GM12864 (cell line): ENCODE data around the gene MATK.

Experiments used
- DNase-seq: peaks from one replicate; pipeline ENCODE4 v3.0.0-alpha.2; 2011; ENCODE audit warnings: low read depth
- H3K4me3 ChIP-seq: 2 replicates; pipeline ENCODE4 v1.5.1; 2011; ENCODE audit warnings: mild to moderate bottlenecking, low read depth, low read length, control low read depth
- CTCF ChIP-seq: IDR thresholded peaks from 2 replicates; pipeline ENCODE4 v1.5.1; 2011; ENCODE audit warnings: low read depth, mild to moderate bottlenecking, moderate library complexity, low read length, control low read depth, inconsistent platforms; ENCODE audit errors: missing control alignments

The MATK gene

GRCh38 chr19:3783660-3784584 is 2.3 kb downstream of the MATK start:
- peak; percentile 52 for TF ChIP-seq CTCF
- no peak overlapping the region for H3K4me3 ChIP-seq
- no peak for DNase-seq

DNA sequence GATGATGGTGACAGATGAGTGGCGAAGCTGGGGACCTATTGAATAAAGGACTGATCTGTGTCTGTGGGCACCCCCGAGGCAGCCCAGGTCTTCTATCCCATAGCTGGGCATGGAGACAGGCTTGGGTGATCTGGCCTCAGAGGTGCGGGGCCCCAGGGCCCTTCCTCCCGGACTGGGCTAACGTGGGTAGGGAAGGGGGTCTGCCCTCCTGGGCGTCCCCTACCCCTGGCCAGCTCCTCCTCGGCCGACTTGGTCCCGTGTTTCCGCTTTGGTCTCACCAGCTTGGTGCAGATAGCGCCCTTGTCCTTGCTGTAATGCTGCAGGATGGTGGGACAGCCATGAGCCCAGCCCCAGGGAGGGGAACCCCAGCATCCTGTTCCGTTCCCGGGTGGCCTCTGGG is 3.3 kb downstream of the MATK start:
- TF ChIP-seq CTCF, result no peak

DNA sequence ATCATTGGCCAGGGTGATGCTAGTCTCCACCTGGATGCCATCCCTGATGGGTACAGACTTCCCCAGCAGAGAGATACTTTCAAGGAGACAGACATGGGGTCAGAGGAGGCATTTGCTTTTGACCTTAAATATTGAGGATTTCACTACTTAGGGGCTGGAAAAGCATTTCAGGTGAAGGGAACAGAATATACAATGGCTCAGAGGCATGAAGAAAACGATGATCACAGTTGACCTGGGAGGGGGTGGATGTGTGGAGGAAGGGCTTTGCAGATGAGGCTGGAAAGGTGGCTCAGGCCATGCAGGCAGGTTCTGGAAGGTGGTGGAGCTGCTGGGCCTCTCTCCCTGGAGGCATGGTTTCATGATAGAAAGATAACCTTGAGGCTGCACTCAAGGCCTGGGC is 3.9 kb downstream of the MATK start:
- DNase-seq, result no peak
- H3K4me3 ChIP-seq, result no peak overlapping the region
- no peak for TF ChIP-seq CTCF

More for the DNA sequence above, 3.3 kb downstream of the MATK start:
- H3K4me3 ChIP-seq, result no peak overlapping the region
- DNase-seq, result no peak

DNA sequence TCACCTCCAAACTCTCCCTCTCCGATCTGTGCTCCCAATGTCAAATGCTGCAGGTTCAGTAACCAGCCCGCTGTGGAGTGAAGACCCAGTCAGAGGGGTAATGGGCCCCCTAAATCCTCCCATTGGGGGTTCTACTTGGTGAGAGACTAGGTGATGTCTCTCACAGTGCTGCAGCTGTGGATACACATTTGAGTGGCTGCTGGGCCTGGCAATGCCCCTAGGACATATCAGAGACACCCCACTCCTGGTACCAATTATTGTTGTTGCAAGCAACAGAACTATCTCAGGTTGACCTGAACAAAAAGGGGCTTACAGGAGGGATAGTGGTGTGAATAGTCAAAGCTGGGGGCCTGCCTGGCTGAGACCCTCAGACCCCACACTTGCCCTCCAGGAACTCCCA is 4.6 kb downstream of the MATK start:
- no peak for DNase-seq
- TF ChIP-seq CTCF, result no peak
- H3K4me3 ChIP-seq, result no peak overlapping the region

DNA sequence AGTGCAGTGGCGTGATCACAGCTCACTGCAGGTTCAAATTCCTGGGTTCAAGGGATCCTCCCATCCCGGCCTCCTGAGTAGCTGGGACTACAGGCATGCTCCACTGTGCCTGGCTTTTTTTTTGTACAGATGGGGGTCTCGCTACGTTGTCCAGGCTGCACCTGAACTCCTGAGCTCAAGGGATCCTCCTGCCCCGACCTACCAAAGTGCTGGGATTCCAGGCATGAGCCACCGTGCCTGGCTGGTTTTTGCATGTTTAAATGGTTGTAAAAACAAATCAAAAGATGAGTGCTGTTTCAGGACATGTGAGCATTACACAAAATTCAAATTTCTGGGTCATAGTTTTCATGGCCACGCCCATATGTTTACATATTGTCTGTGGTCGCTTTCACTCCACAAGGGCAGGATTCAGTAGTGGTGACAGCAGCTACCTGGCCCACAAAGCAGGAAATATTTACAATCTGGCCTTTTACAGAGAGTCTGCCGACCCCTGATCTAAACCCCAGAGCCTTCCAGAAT is 5.3 kb downstream of the MATK start:
- DNase-seq, result no peak
- H3K4me3 ChIP-seq, result no peak overlapping the region
- TF ChIP-seq CTCF, result no peak

- no peak for DNase-seq
- no peak overlapping the region for H3K4me3 ChIP-seq
- no peak for TF ChIP-seq CTCF
These were observed 7.1 kb downstream of the MATK start for GRCh38 chr19:3778899-3779723.
